Measurements from ENCODE around the gene RRAD. TPM values are rescaled to one million over a fixed set of nuclear protein-coding genes. Genes with fewer than 3 reads are reported as not detected.
A peak's percentile ranks its signal among the peaks of the same experiment; 100 is the strongest.

Gene RRAD
- total and polyA plus RNA-seq, 4 donors, result 31.8 to 42.3 (median 35.7) TPM

DNA sequence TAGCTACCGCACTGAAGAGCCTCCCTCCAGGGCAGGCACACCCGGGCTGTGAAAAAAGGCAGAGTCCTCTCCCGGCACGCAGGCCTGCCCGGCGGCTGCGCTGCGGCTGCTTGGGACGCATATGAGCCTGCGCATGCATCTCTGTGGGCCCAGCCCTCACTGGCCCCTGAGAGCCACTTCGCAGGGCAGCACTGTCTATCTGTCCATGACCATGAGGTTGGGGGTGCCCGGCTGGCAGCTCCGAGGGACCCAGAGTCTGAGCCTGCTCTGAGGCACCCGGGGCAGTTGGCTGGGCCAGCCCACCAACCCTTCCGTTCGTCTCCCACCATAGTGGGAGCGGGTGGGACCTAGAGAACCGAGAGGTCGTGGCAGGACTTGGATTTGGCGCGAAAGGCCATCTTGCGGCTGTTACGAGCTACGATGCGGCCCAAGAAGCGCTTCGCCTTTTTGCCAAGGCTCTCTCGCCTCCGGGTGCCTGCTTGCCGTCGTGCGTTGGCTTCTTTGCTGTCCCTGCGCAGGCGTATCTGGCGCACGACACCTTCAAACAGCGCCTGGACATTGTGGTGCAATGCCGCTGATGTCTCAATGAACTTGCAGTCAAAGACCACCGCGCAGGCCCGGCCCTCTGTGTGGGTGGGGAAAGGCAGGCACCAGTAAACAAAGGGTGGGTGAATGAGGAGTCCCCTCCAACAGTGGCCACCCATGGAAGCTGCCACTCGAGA, 3.4 kb downstream of the RRAD start:
- WGBS, 2 donors, result 77 to 84% methylated on average over 42 of the region's 42 CpGs
- Histone ChIP-seq H3K9ac (ENCODE audit: insufficient read depth in 1 of 2, low read length in 2 of 2) (no peak overlapping the region), H3K4me3 (no peak overlapping the region), H3K9me3 (ENCODE audit: control insufficient read depth in 4 of 4, insufficient read depth in 3 of 4, low read length in 3 of 4) (no peaks in the 10 kb centered on the region), H3K36me3 (ENCODE audit: control insufficient read depth in 4 of 4, insufficient read depth in 4 of 4, low read length in 4 of 4) (no peaks in the 10 kb centered on the region), H3K4me1 (ENCODE audit: control insufficient read depth in 5 of 5, insufficient read depth in 5 of 5, low read length in 5 of 5) (peaks cover 0 to 14% (median 7%) of the 10 kb centered on the region in 5 donors), H3K27ac (ENCODE audit: low read depth in 1 of 2, low read length in 1 of 2) (peak overlapping the region in 1 of 2 donors; percentile 90), H3K27me3 (ENCODE audit: control insufficient read depth in 3 of 3, insufficient read depth in 3 of 3, low read length in 2 of 3) (peaks cover 0 to 18% (median 18%) of the 10 kb centered on the region in 3 donors)
- TF ChIP-seq CTCF (IDR thresholded peaks at IDR 0.05; ENCODE audit: control extremely low read depth, extremely low read depth), result no peak
- no peak for ATAC-seq (ENCODE audit: insufficient read depth, low FRiP score)
- no peak for DNase-seq

DNA sequence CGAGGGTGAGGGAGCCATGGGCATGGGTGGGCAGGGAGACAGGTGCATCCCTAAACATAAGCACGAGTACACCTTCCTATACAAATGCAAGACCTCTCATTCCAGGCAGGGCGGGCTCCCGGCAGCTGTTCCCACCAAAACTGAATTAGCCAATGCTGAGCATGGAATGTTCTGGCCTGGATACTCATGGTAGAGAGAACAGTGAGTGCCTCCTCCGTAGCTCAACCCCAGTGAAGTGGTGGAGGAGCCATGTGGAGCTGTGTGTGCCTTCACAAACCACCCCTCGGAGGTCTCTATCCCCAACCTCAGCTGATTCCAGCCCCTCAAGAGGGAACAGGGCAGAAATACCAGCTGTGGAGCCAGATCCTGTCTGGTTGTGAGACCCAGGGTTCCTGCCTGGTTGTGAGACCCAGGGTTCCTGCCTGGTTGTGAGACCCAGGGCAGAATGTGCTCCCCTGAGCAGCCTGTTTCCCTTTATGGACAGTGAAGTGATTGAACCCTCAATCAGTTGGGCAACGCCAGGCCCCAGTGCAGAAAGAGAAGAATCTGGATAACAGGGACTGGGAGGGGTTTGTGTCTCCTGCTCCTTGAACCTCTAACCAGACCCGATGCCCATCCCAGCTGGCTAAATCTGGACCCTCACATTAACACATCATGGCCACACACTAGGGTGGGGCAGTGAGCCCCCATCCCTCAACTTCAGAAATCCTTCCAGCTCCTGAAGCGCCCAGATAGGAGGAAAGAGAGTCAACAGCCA, 4.2 kb downstream of the RRAD start:
- 77% methylated on average over 9 of the region's 9 CpGs for WGBS, 2 donors
- Histone ChIP-seq H3K9me3 (ENCODE audit: control insufficient read depth in 4 of 4, insufficient read depth in 3 of 4, low read length in 3 of 4) (no peaks in the 10 kb centered on the region), H3K9ac (ENCODE audit: insufficient read depth in 1 of 2, low read length in 2 of 2) (no peak overlapping the region), H3K27me3 (ENCODE audit: control insufficient read depth in 3 of 3, insufficient read depth in 3 of 3, low read length in 2 of 3) (peaks cover 0 to 18% (median 18%) of the 10 kb centered on the region in 3 donors), H3K4me1 (ENCODE audit: control insufficient read depth in 5 of 5, insufficient read depth in 5 of 5, low read length in 5 of 5) (peaks cover 0 to 14% (median 7%) of the 10 kb centered on the region in 5 donors), H3K36me3 (ENCODE audit: control insufficient read depth in 4 of 4, insufficient read depth in 4 of 4, low read length in 4 of 4) (no peaks in the 10 kb centered on the region), H3K4me3 (no peak overlapping the region), H3K27ac (ENCODE audit: low read depth in 1 of 2, low read length in 1 of 2) (peak overlapping the region in 1 of 2 donors; percentile 67)
- DNase-seq, result no peak
- no peak for TF ChIP-seq CTCF (IDR thresholded peaks at IDR 0.05; ENCODE audit: control extremely low read depth, extremely low read depth)
- ATAC-seq (ENCODE audit: insufficient read depth, low FRiP score), result no peak

- Histone ChIP-seq H3K36me3 (ENCODE audit: control insufficient read depth in 4 of 4, insufficient read depth in 4 of 4, low read length in 4 of 4) (no peaks in the 10 kb centered on the region), H3K4me1 (ENCODE audit: control insufficient read depth in 5 of 5, insufficient read depth in 5 of 5, low read length in 5 of 5) (peaks cover 0 to 13% (median 4%) of the 10 kb centered on the region in 5 donors), H3K4me3 (no peak overlapping the region), H3K9me3 (ENCODE audit: control insufficient read depth in 4 of 4, insufficient read depth in 3 of 4, low read length in 3 of 4) (no peaks in the 10 kb centered on the region), H3K27me3 (ENCODE audit: control insufficient read depth in 3 of 3, insufficient read depth in 3 of 3, low read length in 2 of 3) (peaks cover 0 to 14% (median 9%) of the 10 kb centered on the region in 3 donors), H3K9ac (ENCODE audit: insufficient read depth in 1 of 2, low read length in 2 of 2) (no peak overlapping the region), H3K27ac (ENCODE audit: low read depth in 1 of 2, low read length in 1 of 2) (peak overlapping the region in 1 of 2 donors; percentile 77)
- WGBS, 2 donors, result 63 to 72% methylated on average over 2 of the region's 2 CpGs
- no peak for DNase-seq
- no peak for TF ChIP-seq CTCF (IDR thresholded peaks at IDR 0.05; ENCODE audit: control extremely low read depth, extremely low read depth)
- no peak for ATAC-seq (ENCODE audit: insufficient read depth, low FRiP score)
These were observed 5.1 kb downstream of the RRAD start for GRCh38 chr16:66920299-66920590.
